GM23338 (cell line): ENCODE data around the gene NEURL1. TPM values are rescaled to one million over a fixed set of nuclear protein-coding genes. Genes with fewer than 3 reads are reported as not detected.
"Not testable (repeated sequence)": the region's sequence is repeated elsewhere in the genome, so short reads cannot be mapped to it uniquely, and the experiment has no call there.

Experiments used
- ATAC-seq: fragments of 200-7000 bp; cut with Tn5 transposase; 3 replicates; pipeline ENCODE4 v1.9.1; 2020
- DNase-seq: peaks from one replicate; pipeline ENCODE4 v3.0.0-alpha.2; 2015; ENCODE audit warnings: low spot score
- H2AFZ ChIP-seq: fragments of 200-600 bp; sonication (generic); 2 replicates; pipeline ENCODE4 v1.8.0; 2016; ENCODE audit warnings: antibody characterized with exemption, mild to moderate bottlenecking, moderate library complexity
- H3F3A ChIP-seq: fragments of 200-600 bp; sonication (generic); replicated peaks from 2 replicates; pipeline ENCODE4 v1.8.0; 2017; ENCODE audit warnings: antibody characterized with exemption, mixed run types, low read depth
- H3K27ac ChIP-seq: fragments of 200-600 bp; sonication (generic); 2 replicates; pipeline ENCODE4 v1.6.1; 2016; ENCODE audit warnings: low read depth
- H3K27me3 ChIP-seq: fragments of 200-600 bp; sonication (generic); 2 replicates; pipeline ENCODE4 v1.8.0; 2016; ENCODE audit warnings: mild to moderate bottlenecking, mixed run types, moderate library complexity; ENCODE audit not compliant: insufficient read depth
- H3K36me3 ChIP-seq: fragments of 200-600 bp; sonication (generic); 2 replicates; pipeline ENCODE4 v1.8.0; 2016; ENCODE audit warnings: mild to moderate bottlenecking; ENCODE audit not compliant: insufficient read depth
- H3K4me1 ChIP-seq: fragments of 200-600 bp; sonication (generic); 2 replicates; pipeline ENCODE4 v1.8.0; 2016; ENCODE audit warnings: mild to moderate bottlenecking, moderate library complexity; ENCODE audit not compliant: insufficient read depth
- H3K4me2 ChIP-seq: fragments of 200-600 bp; sonication (generic); 2 replicates; pipeline ENCODE4 v1.7.1; 2017; ENCODE audit warnings: mixed run types
- H3K4me3 ChIP-seq: fragments of 200-600 bp; sonication (generic); 2 replicates; pipeline ENCODE4 v1.6.1; 2016; ENCODE audit warnings: mixed run types
- H3K79me2 ChIP-seq: fragments of 200-600 bp; sonication (generic); replicated peaks from 2 replicates; pipeline ENCODE4 v1.8.0; 2017; ENCODE audit warnings: mild to moderate bottlenecking; ENCODE audit not compliant: insufficient read depth
- H3K9me2 ChIP-seq: fragments of 200-600 bp; sonication (generic); 2 replicates; pipeline ENCODE4 v1.8.0; 2017; ENCODE audit not compliant: insufficient read depth
- H4K20me1 ChIP-seq: fragments of 200-600 bp; sonication (generic); replicated peaks from 2 replicates; pipeline ENCODE4 v1.8.0; 2017; ENCODE audit warnings: mild to moderate bottlenecking; ENCODE audit not compliant: insufficient read depth
- H3K27ac Mint-ChIP-seq: 2 replicates; pipeline ENCODE4 v1.8.0; 2020; ENCODE audit warnings: inconsistent platforms, mild to moderate bottlenecking, moderate library complexity, mixed read lengths
- H3K27me3 Mint-ChIP-seq: 3 replicates; pipeline ENCODE4 v1.8.0; 2022; ENCODE audit warnings: low read depth, mild to moderate bottlenecking, moderate library complexity, mixed read lengths, inconsistent platforms; ENCODE audit not compliant: insufficient read depth, poor library complexity
- H3K36me3 Mint-ChIP-seq: 3 replicates; pipeline ENCODE4 v1.8.0; 2021; ENCODE audit warnings: low read depth, mild to moderate bottlenecking, inconsistent platforms, moderate library complexity, mixed read lengths
- H3K4me1 Mint-ChIP-seq: 3 replicates; pipeline ENCODE4 v1.8.0; 2020; ENCODE audit warnings: mild to moderate bottlenecking, inconsistent platforms, mixed read lengths
- H3K4me3 Mint-ChIP-seq: 3 replicates; pipeline ENCODE4 v1.8.0; 2021; ENCODE audit warnings: moderate library complexity, mild to moderate bottlenecking, inconsistent platforms, mixed read lengths
- H3K9me3 Mint-ChIP-seq: 3 replicates; pipeline ENCODE4 v1.8.0; 2020; ENCODE audit warnings: moderate library complexity, mild to moderate bottlenecking, inconsistent platforms, mixed read lengths
- EZH2 ChIP-seq: fragments of 200-600 bp; sonication (generic); IDR thresholded peaks from one replicate; pipeline ENCODE4 v1.8.0; 2017; ENCODE audit warnings: antibody characterized with exemption, mild to moderate bottlenecking, low read depth; ENCODE audit not compliant: unreplicated experiment
- EZH2phosphoT487 ChIP-seq: fragments of 200-600 bp; sonication (generic); IDR thresholded peaks from one replicate; pipeline ENCODE4 v1.8.1; 2018; ENCODE audit warnings: antibody characterized with exemption; ENCODE audit not compliant: unreplicated experiment
- NANOG ChIP-seq: IDR thresholded peaks from 2 replicates; pipeline ENCODE4 v1.6.1; 2016; ENCODE audit warnings: antibody characterized with exemption, borderline replicate concordance
- STAT1 ChIP-seq: IDR thresholded peaks from one replicate; pipeline ENCODE4 v1.6.1; 2016; ENCODE audit warnings: antibody characterized with exemption; ENCODE audit not compliant: unreplicated experiment
- ZNF331 ChIP-seq: fragments of 250-450 bp; sonication (Bioruptor Pico); IDR thresholded peaks from 2 replicates; pipeline ENCODE4 v1.5.0; 2020; ENCODE audit warnings: low read depth, mild to moderate bottlenecking, moderate library complexity
- polyA plus RNA-seq: library from polyadenylated mRNA; unstranded; fragments of >200 nt; fragmentation: Nextera tagmentation; extraction: Ambion mirVana; gene quantifications from 2 replicates; pipeline ENCODE4 v1.2.1, GENCODE V29; 2016
- total RNA-seq: library from RNA; depleted of rRNA; stranded (reverse); fragments of >200 nt; shearing (Covaris generic); gene quantifications from 2 replicates; pipeline ENCODE4 v1.2.3, GENCODE V29; 2014
- TF ChIP-seq, protein P1 (sequence below): IDR thresholded peaks from one replicate; pipeline ENCODE4 v1.6.1; 2018; ENCODE audit warnings: antibody characterized with exemption; ENCODE audit not compliant: unreplicated experiment
- TF ChIP-seq, protein P2 (sequence below): IDR thresholded peaks from 2 replicates; pipeline ENCODE4 v1.6.1; 2016; ENCODE audit warnings: antibody characterized with exemption

NEURL1 gene
- total and polyA plus RNA-seq, 2 experiments from 2014 or later = 0.82 to 1.1 TPM

DNA sequence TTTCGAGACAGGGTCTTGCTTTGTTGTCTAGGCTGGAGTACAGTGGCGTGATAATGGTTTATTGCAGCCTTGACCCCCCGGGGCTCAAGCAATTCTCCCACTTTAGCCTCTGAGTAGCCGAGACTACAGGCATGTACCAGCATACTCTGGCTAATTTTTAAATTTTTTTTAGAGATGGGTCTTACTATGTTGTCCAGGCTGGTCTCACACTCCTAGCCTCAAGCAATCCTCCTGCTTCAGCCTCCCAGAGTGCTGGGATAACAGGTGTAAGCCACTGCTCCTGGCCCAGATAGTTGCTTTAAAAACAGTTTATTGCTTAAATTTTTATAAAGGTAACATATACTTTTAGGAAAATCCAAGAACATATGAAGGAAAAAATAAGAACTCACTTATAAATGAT lies 26.3 kb downstream of the NEURL1 start:
- Histone ChIP-seq H3K79me2 (no peaks in the 10 kb centered on the region), H3K9me2 (no peaks in the 10 kb centered on the region), H3K27ac (no peak overlapping the region), H4K20me1 (no peaks in the 10 kb centered on the region), H3F3A (no peaks in the 10 kb centered on the region), H3K4me2 (no peak overlapping the region), H3K36me3 (no peaks in the 10 kb centered on the region), H3K4me3 (no peak overlapping the region), H2AFZ (no peak overlapping the region), H3K27me3 (no peaks in the 10 kb centered on the region), H3K4me1 (peaks cover 6% of the 10 kb centered on the region; the same call in 1 of the 2 replicates)
- Mint-ChIP-seq H3K9me3 (no peaks in the 10 kb centered on the region), H3K4me3 (no peak overlapping the region), H3K4me1 (peaks cover 14% of the 10 kb centered on the region), H3K36me3 (no peaks in the 10 kb centered on the region), H3K27ac (0 out of 2 replicates have a peak overlapping the region, but pooled peaks have one; percentile 63), H3K27me3 (peaks cover 9% of the 10 kb centered on the region)
- no peak for DNase-seq
- TF ChIP-seq STAT1 = no peak
- TF ChIP-seq, protein P1, sequence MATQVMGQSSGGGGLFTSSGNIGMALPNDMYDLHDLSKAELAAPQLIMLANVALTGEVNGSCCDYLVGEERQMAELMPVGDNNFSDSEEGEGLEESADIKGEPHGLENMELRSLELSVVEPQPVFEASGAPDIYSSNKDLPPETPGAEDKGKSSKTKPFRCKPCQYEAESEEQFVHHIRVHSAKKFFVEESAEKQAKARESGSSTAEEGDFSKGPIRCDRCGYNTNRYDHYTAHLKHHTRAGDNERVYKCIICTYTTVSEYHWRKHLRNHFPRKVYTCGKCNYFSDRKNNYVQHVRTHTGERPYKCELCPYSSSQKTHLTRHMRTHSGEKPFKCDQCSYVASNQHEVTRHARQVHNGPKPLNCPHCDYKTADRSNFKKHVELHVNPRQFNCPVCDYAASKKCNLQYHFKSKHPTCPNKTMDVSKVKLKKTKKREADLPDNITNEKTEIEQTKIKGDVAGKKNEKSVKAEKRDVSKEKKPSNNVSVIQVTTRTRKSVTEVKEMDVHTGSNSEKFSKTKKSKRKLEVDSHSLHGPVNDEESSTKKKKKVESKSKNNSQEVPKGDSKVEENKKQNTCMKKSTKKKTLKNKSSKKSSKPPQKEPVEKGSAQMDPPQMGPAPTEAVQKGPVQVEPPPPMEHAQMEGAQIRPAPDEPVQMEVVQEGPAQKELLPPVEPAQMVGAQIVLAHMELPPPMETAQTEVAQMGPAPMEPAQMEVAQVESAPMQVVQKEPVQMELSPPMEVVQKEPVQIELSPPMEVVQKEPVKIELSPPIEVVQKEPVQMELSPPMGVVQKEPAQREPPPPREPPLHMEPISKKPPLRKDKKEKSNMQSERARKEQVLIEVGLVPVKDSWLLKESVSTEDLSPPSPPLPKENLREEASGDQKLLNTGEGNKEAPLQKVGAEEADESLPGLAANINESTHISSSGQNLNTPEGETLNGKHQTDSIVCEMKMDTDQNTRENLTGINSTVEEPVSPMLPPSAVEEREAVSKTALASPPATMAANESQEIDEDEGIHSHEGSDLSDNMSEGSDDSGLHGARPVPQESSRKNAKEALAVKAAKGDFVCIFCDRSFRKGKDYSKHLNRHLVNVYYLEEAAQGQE = no peak
- TF ChIP-seq ZNF331 (CRISPR knock-in tag) = no peak
- no peak for TF ChIP-seq EZH2phosphoT487
- no peak for TF ChIP-seq NANOG
- no peak for TF ChIP-seq EZH2
- TF ChIP-seq, protein P2, sequence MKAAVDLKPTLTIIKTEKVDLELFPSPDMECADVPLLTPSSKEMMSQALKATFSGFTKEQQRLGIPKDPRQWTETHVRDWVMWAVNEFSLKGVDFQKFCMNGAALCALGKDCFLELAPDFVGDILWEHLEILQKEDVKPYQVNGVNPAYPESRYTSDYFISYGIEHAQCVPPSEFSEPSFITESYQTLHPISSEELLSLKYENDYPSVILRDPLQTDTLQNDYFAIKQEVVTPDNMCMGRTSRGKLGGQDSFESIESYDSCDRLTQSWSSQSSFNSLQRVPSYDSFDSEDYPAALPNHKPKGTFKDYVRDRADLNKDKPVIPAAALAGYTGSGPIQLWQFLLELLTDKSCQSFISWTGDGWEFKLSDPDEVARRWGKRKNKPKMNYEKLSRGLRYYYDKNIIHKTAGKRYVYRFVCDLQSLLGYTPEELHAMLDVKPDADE = no peak
- no peak for ATAC-seq

GRCh38 chr10:103522006-103522405 lies 28.5 kb downstream of the NEURL1 start:
- not testable (repeated sequence) for H3K9me3 Mint-ChIP-seq, H3K79me2 ChIP-seq, H3K9me2 ChIP-seq, DNase-seq, ATAC-seq, H2AFZ ChIP-seq, H3K36me3 ChIP-seq, H3K27ac ChIP-seq, H3F3A ChIP-seq, H3K4me3 Mint-ChIP-seq, H3K36me3 Mint-ChIP-seq, H3K27me3 ChIP-seq, H3K4me1 ChIP-seq, H3K27me3 Mint-ChIP-seq, H3K4me3 ChIP-seq, H3K4me2 ChIP-seq, H4K20me1 ChIP-seq, H3K27ac Mint-ChIP-seq
- peaks cover 17% of the 10 kb centered on the region for H3K4me1 Mint-ChIP-seq
